SHP77 (cell line): ENCODE results near the gene SPRR2F.

Experiments used
- DNase-seq, 2 experiments: peaks; one replicate each; lab custom pipeline; 2025; lab: John Stamatoyannopoulos, UW

The SPRR2F gene

DNA sequence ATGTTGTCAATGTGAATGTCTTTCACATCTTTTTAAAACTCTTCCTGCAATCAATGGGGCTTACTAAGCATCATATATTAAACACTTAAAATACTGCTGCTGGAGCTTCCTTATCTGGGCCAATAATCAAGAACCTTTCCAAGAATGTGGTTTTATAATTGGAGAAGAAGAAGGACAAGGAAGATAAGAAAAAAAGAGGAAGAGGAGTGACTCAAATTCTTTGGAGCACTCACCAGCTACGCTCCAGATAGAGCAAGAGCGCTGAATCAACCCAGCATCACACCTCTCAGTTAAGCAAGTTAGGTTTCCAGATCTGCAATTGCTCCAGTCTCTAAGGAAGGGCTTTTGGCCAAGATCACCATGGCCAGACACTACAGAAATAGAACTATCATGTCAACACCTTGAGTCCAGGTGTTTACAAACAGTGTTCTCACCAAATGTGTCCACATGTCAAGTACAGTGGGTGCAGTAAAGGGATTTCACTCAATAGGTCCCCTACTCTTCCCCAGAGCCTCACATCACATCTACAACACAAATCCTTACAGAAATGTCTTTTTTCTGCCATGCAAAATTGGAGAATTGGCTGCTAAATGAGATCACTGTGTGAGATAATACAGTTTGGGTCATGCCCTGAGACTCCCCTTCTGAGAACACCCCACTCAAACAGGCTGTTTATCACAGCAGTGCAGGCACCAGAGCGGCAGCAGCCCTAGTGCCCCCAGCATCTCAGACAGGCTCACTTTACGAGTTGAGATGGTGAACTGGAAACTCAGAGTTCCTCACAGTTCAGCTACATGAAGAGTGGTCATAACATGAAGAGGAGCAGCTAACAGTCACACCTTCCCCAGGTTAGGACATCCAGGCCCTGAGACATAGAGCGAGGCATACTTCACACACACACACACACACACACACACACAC, 40.2 kb downstream of the SPRR2F start:
- no peak for DNase-seq

DNA sequence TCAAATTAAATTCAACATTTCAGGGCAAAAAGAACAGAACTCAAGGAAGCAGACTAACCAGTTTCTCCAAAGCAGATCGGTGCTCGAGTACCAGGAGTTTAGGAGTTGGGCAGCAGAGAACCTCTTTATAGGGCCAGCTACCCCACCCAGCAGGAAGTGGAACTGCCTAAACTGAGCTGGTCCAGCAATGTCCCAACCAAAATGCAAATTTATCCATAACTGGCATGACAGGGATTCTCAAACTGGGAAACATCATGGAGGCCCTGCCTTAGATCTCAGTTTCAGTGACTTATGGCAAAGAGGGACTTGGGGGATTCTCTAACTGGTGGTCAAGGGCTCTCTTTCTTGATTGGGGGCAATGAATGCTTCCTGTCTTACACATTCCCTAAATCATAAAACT, 41.8 kb downstream of the SPRR2F start, which contains the start of gene SPRR2B:
Gene SPRR2B, minus strand, starts transcription at position 101 of the 400 bp plus-strand sequence. CDS start 772 bp downstream, outside the sequence.
- DNase-seq = no peak

GRCh38 chr1:153070243-153070642, 43.1 kb downstream of the SPRR2F start:
- no peak for DNase-seq
